HepG2 (cell line): ENCODE data around the gene BST2. TPM values are rescaled to one million over a fixed set of nuclear protein-coding genes. Genes with fewer than 3 reads are reported as not detected.

Source experiments
- ATF5 ChIP-seq: sonication (generic); formaldehyde crosslinking; IDR thresholded peaks from 2 replicates; pipeline ENCODE4 v1.4.0; 2020; ENCODE audit warnings: mild to moderate bottlenecking, low read depth, missing genetic modification reagents
- FOXA1 ChIP-seq, 2 experiments: fragments of 450-650 bp in 1 of 2; sonication (generic) in 1 of 2; formaldehyde crosslinking in 1 of 2; IDR thresholded peaks; 2 replicates each; pipeline versions ENCODE4 v1.4.0 to v1.6.1; 2016 to 2020; ENCODE audit warnings: missing genetic modification reagents in 1 of 2
- GABPA ChIP-seq, 2 experiments: IDR thresholded peaks; 2 replicates each; pipeline ENCODE4 v1.6.1; 2011 to 2016; ENCODE audit warnings: low read depth in 2 of 2, low read length in 1 of 2, missing biosample characterization in 1 of 2, missing genetic modification characterization in 1 of 2
- GATAD1 ChIP-seq: IDR thresholded peaks from 2 replicates; pipeline ENCODE4 v1.6.1; 2016; ENCODE audit warnings: missing genetic modification reagents, missing compliant biosample characterization
- HDAC1 ChIP-seq: sonication (generic); formaldehyde crosslinking; IDR thresholded peaks from 2 replicates; pipeline ENCODE4 v1.5.1; 2020; ENCODE audit warnings: mild to moderate bottlenecking, missing genetic modification reagents
- HES4 ChIP-seq: sonication (generic); formaldehyde crosslinking; IDR thresholded peaks from 2 replicates; pipeline ENCODE4 v1.9.0; 2021; ENCODE audit warnings: mild to moderate bottlenecking, missing genetic modification reagents, borderline replicate concordance
- HNRNPL ChIP-seq: fragments of 200-400 bp; formaldehyde crosslinking; IDR thresholded peaks from 2 replicates; pipeline ENCODE4 v1.6.1; 2017; ENCODE audit warnings: mild to moderate bottlenecking, low read depth, low read length
- HOXA5 ChIP-seq: sonication (generic); formaldehyde crosslinking; IDR thresholded peaks from 2 replicates; pipeline ENCODE4 v1.4.0; 2020; ENCODE audit warnings: missing genetic modification reagents
- KLF15 ChIP-seq: sonication (generic); formaldehyde crosslinking; IDR thresholded peaks from 2 replicates; pipeline ENCODE4 v1.8.1; 2023; ENCODE audit warnings: borderline replicate concordance, mild to moderate bottlenecking, inconsistent platforms, missing genetic modification reagents, mixed read lengths
- ONECUT2 ChIP-seq: sonication (generic); formaldehyde crosslinking; IDR thresholded peaks from 2 replicates; pipeline ENCODE4 v1.4.0; 2020; ENCODE audit warnings: missing genetic modification reagents
- PHF21A ChIP-seq: sonication (generic); formaldehyde crosslinking; IDR thresholded peaks from 2 replicates; pipeline ENCODE4 v1.5.0; 2020; ENCODE audit warnings: mild to moderate bottlenecking, missing genetic modification reagents
- RBFOX2 ChIP-seq: fragments of 200-400 bp; formaldehyde crosslinking; IDR thresholded peaks from 2 replicates; pipeline ENCODE4 v1.6.1; 2017; ENCODE audit warnings: low read depth, mild to moderate bottlenecking, low read length
- REL ChIP-seq: sonication (generic); formaldehyde crosslinking; conservative IDR thresholded peaks from 2 replicates; pipeline ENCODE4 v1.8.0; 2022; ENCODE audit warnings: mild to moderate bottlenecking, missing genetic modification reagents, moderate library complexity
- SPEN ChIP-seq: sonication (generic); formaldehyde crosslinking; IDR thresholded peaks from 2 replicates; pipeline ENCODE4 v1.5.1; 2020; ENCODE audit warnings: low read depth, mild to moderate bottlenecking, missing genetic modification reagents
- SSRP1 ChIP-seq: IDR thresholded peaks from 2 replicates; pipeline ENCODE4 v1.6.1; 2016; ENCODE audit warnings: control low read depth
- THAP9 ChIP-seq: sonication (generic); formaldehyde crosslinking; IDR thresholded peaks from 2 replicates; pipeline ENCODE4; 2020; ENCODE audit warnings: missing genetic modification reagents, mild to moderate bottlenecking, borderline replicate concordance
- ZBTB20 ChIP-seq: sonication (generic); formaldehyde crosslinking; IDR thresholded peaks from 2 replicates; pipeline ENCODE4 v1.8.1; 2023; ENCODE audit warnings: missing genetic modification reagents, low read depth, mild to moderate bottlenecking, borderline replicate concordance
- ZC3H13 ChIP-seq: sonication (generic); formaldehyde crosslinking; IDR thresholded peaks from 2 replicates; pipeline ENCODE4 v1.8.1; 2023; ENCODE audit warnings: mild to moderate bottlenecking, missing genetic modification reagents, moderate library complexity
- ZC3H4 ChIP-seq: sonication (generic); formaldehyde crosslinking; IDR thresholded peaks from 2 replicates; pipeline ENCODE4 v1.4.0; 2020; ENCODE audit warnings: missing genetic modification reagents, borderline replicate concordance
- ZNF205 ChIP-seq: IDR thresholded peaks from 2 replicates; pipeline ENCODE4 v1.6.1; 2018; ENCODE audit warnings: missing biosample characterization, missing genetic modification reagents
- ZNF225 ChIP-seq: sonication (generic); formaldehyde crosslinking; IDR thresholded peaks from 2 replicates; pipeline ENCODE4 v1.4.0; 2020; ENCODE audit warnings: mild to moderate bottlenecking, missing genetic modification reagents
- ZNF296 ChIP-seq: sonication (generic); formaldehyde crosslinking; conservative IDR thresholded peaks from 2 replicates; pipeline ENCODE4 v1.5.0; 2020; ENCODE audit warnings: mild to moderate bottlenecking, missing genetic modification reagents
- ZNF451 ChIP-seq: sonication (generic); formaldehyde crosslinking; IDR thresholded peaks from 2 replicates; pipeline ENCODE4 v1.5.0; 2020; ENCODE audit warnings: mild to moderate bottlenecking, missing genetic modification reagents
- ZNF501 ChIP-seq: sonication (generic); formaldehyde crosslinking; IDR thresholded peaks from 2 replicates; pipeline ENCODE4 v1.5.1; 2020; ENCODE audit warnings: mild to moderate bottlenecking, moderate library complexity, missing genetic modification reagents
- ZNF746 ChIP-seq: sonication (generic); formaldehyde crosslinking; IDR thresholded peaks from 2 replicates; pipeline ENCODE4 v1.8.0; 2022; ENCODE audit warnings: mild to moderate bottlenecking, missing genetic modification reagents
- ZNF781 ChIP-seq: sonication (generic); formaldehyde crosslinking; IDR thresholded peaks from 2 replicates; pipeline ENCODE4 v1.5.1; 2020; ENCODE audit warnings: borderline replicate concordance, mild to moderate bottlenecking, missing genetic modification reagents; ENCODE audit errors: not compliant biosample characterization
- ZSCAN20 ChIP-seq: sonication (generic); formaldehyde crosslinking; IDR thresholded peaks from 2 replicates; pipeline ENCODE4 v1.4.0; 2020; ENCODE audit warnings: missing genetic modification reagents, mild to moderate bottlenecking, borderline replicate concordance
- ZSCAN9 ChIP-seq: IDR thresholded peaks from 2 replicates; pipeline ENCODE4 v1.6.1; 2016; ENCODE audit warnings: borderline replicate concordance
- polyA plus RNA-seq, 8 experiments: library from polyadenylated mRNA; depleted of rRNA in 3 of 8; stranded (reverse) in 7 of 8; unstranded in 1 of 8; fragments of >200 nt; fragmentation: Illumina TruSeq in 4 of 8; extraction: Trizol in 4 of 8; gene quantifications; 2 replicates each; pipeline versions ENCODE4 v1.2.1 to v1.2.3, GENCODE V29; 2011 to 2016; ENCODE audit warnings: low read depth in 4 of 8, missing spikeins in 1 of 8, mixed read lengths in 1 of 8; ENCODE audit not compliant: insufficient read depth in 1 of 8
- total RNA-seq, 5 experiments: library from RNA; depleted of rRNA; stranded (reverse); fragments of >200 nt; fragmentation: Illumina TruSeq; extraction: Trizol; gene quantifications; 2 replicates each; pipeline ENCODE4 v1.2.3, GENCODE V29; 2016; ENCODE audit warnings: low read depth in 1 of 5

BST2 gene
- total and polyA plus RNA-seq, 2 of the 13 experiments (the other 11 are each of a cell fraction or from before 2014, with no cell fraction given) = 58.8 to 93.8 TPM

GRCh38 chr19:17405250-17406045 is at the start of gene BST2 (continued):
- TF ChIP-seq ONECUT2 (CRISPR knock-in tag) (no peak), GABPA (IDR thresholded peaks at IDR 0.05; ENCODE audit: low read depth, low read length) (no peak), GABPA (CRISPR knock-in tag; IDR thresholded peaks at IDR 0.05; ENCODE audit: low read depth) (0 out of 2 replicates have a peak, but pooled peaks have one; percentile 33), ZNF746 (CRISPR knock-in tag) (0 out of 2 replicates have a peak, but pooled peaks have one; percentile 58), ZC3H4 (0 out of 2 replicates have a peak, but pooled peaks have one; percentile 59), ZBTB20 (CRISPR knock-in tag) (0 out of 2 replicates have a peak, but pooled peaks have one; percentile 68), GATAD1 (CRISPR knock-in tag) (peak; percentile 15; the same call in 1 of the 2 replicates), ZSCAN20 (CRISPR knock-in tag) (no peak), HDAC1 (CRISPR knock-in tag) (peak; percentile 71), ZNF225 (CRISPR knock-in tag) (no peak; the same call in 1 of the 2 replicates), HOXA5 (CRISPR knock-in tag) (peak; percentile 80; the same call in 1 of the 2 replicates), SPEN (CRISPR knock-in tag) (peak; percentile 84; the same call in 1 of the 2 replicates), ZNF205 (no peak), ZNF296 (CRISPR knock-in tag) (no peak), KLF15 (CRISPR knock-in tag) (no peak), PHF21A (peak; percentile 81), THAP9 (CRISPR knock-in tag) (0 out of 2 replicates have a peak, but pooled peaks have one; percentile 38), HNRNPL (no peak), ZNF781 (peak; percentile 64), ZC3H13 (no peak), REL (CRISPR knock-in tag) (no peak), ZSCAN9 (CRISPR knock-in tag) (no peak), ZNF451 (CRISPR knock-in tag) (no peak), ATF5 (CRISPR knock-in tag) (no peak), SSRP1 (CRISPR knock-in tag) (peak; percentile 20; the same call in 1 of the 2 replicates), ZNF501 (peak; percentile 17; the same call in 1 of the 2 replicates), HES4 (no peak), FOXA1 (IDR thresholded peaks at IDR 0.05) (no peak), FOXA1 (CRISPR knock-in tag; IDR thresholded peaks at IDR 0.05) (no peak), RBFOX2 (no peak; the same call in 1 of the 2 replicates)
